ENCODE data around the gene FHIT. TPM values are rescaled to one million over a fixed set of nuclear protein-coding genes. Genes with fewer than 3 reads are reported as not detected.

FHIT gene
- polyA plus RNA-seq, 1 experiment: 0.11 TPM

GRCh38 chr3:60931452-60931851 lies 319.8 kb downstream of the FHIT start:
- ChIA-PET POLR2A (no interaction called here), CTCF (no interaction called here)
- H3K36me3 ChIP-seq (ENCODE audit: control insufficient read depth, insufficient read depth, low read length): no peaks in the 10 kb centered on the region
- H3K27me3 ChIP-seq (ENCODE audit: control insufficient read depth, insufficient read depth, low read length): no peaks in the 10 kb centered on the region
- DNase-seq (ENCODE audit: low read depth): no peak
- H3K4me3 ChIP-seq (ENCODE audit: low read depth, low read length): no peak overlapping the region
- TF ChIP-seq, protein P1, sequence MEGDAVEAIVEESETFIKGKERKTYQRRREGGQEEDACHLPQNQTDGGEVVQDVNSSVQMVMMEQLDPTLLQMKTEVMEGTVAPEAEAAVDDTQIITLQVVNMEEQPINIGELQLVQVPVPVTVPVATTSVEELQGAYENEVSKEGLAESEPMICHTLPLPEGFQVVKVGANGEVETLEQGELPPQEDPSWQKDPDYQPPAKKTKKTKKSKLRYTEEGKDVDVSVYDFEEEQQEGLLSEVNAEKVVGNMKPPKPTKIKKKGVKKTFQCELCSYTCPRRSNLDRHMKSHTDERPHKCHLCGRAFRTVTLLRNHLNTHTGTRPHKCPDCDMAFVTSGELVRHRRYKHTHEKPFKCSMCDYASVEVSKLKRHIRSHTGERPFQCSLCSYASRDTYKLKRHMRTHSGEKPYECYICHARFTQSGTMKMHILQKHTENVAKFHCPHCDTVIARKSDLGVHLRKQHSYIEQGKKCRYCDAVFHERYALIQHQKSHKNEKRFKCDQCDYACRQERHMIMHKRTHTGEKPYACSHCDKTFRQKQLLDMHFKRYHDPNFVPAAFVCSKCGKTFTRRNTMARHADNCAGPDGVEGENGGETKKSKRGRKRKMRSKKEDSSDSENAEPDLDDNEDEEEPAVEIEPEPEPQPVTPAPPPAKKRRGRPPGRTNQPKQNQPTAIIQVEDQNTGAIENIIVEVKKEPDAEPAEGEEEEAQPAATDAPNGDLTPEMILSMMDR (IDR thresholded peaks at IDR 0.05; ENCODE audit: insufficient read depth, low read depth, low read length): no peak

DNA sequence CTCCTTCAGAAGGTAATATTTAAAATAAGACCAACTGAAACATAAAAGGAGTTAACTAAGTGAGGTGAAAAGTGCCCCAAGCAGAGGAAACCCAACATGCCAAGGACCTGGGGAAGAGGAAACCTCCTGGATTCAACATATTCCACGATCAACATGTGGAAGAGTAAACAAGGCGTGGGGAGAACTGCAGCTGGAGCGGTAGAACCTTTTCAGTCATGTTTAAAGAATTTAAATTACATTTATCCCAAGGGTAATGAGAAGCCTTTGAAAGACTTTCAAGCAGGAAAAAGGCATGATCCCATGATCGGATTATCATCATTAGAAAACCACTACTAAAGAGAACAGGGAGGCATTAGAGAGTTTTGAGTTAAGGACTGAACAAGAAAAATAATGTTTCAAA lies 330.7 kb downstream of the FHIT start:
- ChIA-PET POLR2A (no interaction called here), CTCF (no interaction called here)
- H3K36me3 ChIP-seq (ENCODE audit: control insufficient read depth, insufficient read depth, low read length): no peaks in the 10 kb centered on the region
- TF ChIP-seq, protein P1 (IDR thresholded peaks at IDR 0.05; ENCODE audit: insufficient read depth, low read depth, low read length): no peak
- H3K27me3 ChIP-seq (ENCODE audit: control insufficient read depth, insufficient read depth, low read length): no peaks in the 10 kb centered on the region
- no peak for DNase-seq (ENCODE audit: low read depth)
- H3K4me3 ChIP-seq (ENCODE audit: low read depth, low read length): no peak overlapping the region

GRCh38 chr3:60919296-60919695 lies 332.0 kb downstream of the FHIT start:
- CTCF ChIA-PET: no interaction called here

GRCh38 chr3:60917141-60917540 lies 334.1 kb downstream of the FHIT start:
- H3K27me3 ChIP-seq (ENCODE audit: control insufficient read depth, insufficient read depth, low read length): no peaks in the 10 kb centered on the region
- H3K4me3 ChIP-seq (ENCODE audit: low read depth, low read length): no peak overlapping the region
- no peak for DNase-seq (ENCODE audit: low read depth)
- POLR2A ChIA-PET: no interaction called here
- TF ChIP-seq, protein P1 (IDR thresholded peaks at IDR 0.05; ENCODE audit: insufficient read depth, low read depth, low read length): no peak
- CTCF ChIA-PET: no interaction called here
- no peaks in the 10 kb centered on the region for H3K36me3 ChIP-seq (ENCODE audit: control insufficient read depth, insufficient read depth, low read length)

More at GRCh38 chr3:60919296-60919695, 332.0 kb downstream of the FHIT start:
- Histone ChIP-seq H3K36me3 (ENCODE audit: control insufficient read depth, insufficient read depth, low read length) (no peaks in the 10 kb centered on the region), H3K4me3 (ENCODE audit: low read depth, low read length) (no peak overlapping the region), H3K27me3 (ENCODE audit: control insufficient read depth, insufficient read depth, low read length) (no peaks in the 10 kb centered on the region)
- POLR2A ChIA-PET: no interaction called here
- TF ChIP-seq, protein P1 (IDR thresholded peaks at IDR 0.05; ENCODE audit: insufficient read depth, low read depth, low read length): no peak
- DNase-seq (ENCODE audit: low read depth): no peak

GRCh38 chr3:60916546-60916945 lies 334.7 kb downstream of the FHIT start:
- no peaks in the 10 kb centered on the region for H3K36me3 ChIP-seq (ENCODE audit: control insufficient read depth, insufficient read depth, low read length)
- no peak for DNase-seq (ENCODE audit: low read depth)
- no peak overlapping the region for H3K4me3 ChIP-seq (ENCODE audit: low read depth, low read length)
- TF ChIP-seq, protein P1 (IDR thresholded peaks at IDR 0.05; ENCODE audit: insufficient read depth, low read depth, low read length): no peak
- POLR2A ChIA-PET: no interaction called here
- CTCF ChIA-PET: no interaction called here
- H3K27me3 ChIP-seq (ENCODE audit: control insufficient read depth, insufficient read depth, low read length): no peaks in the 10 kb centered on the region

Data from BJ (cell line).